Esophagus muscularis mucosa (tissue), 4 donors: ENCODE measurements around the gene MAGI1. TPM values are rescaled to one million over a fixed set of nuclear protein-coding genes. Genes with fewer than 3 reads are reported as not detected.

ENCODE experiments used
- DNase-seq: peaks from one replicate; pipeline ENCODE4 v3.0.0-alpha.2; 2017; ENCODE audit errors: extremely low spot score
- H3K27ac ChIP-seq, 4 donors: fragments of 200-600 bp; sonication (generic); replicated peaks in 1 of 4; 1 replicate in 3 of 4; 2 replicates in 1 of 4; pipeline ENCODE4 v1.5.1; 2016 to 2019; ENCODE audit warnings: mild to moderate bottlenecking in 1 of 4
- H3K27me3 ChIP-seq, 4 donors: fragments of 200-600 bp; sonication (generic); one replicate each; pipeline versions ENCODE4 v1.5.1 to v1.6.0; 2016 to 2019
- H3K36me3 ChIP-seq, 4 donors: fragments of 200-600 bp; sonication (generic); one replicate each; pipeline ENCODE4 v1.5.1; 2016 to 2019
- H3K4me1 ChIP-seq, 4 donors: fragments of 200-600 bp; sonication (generic); one replicate each; pipeline ENCODE4 v1.5.1; 2016 to 2019
- H3K4me3 ChIP-seq, 4 donors: fragments of 200-600 bp; sonication (generic); 1 replicate in 2 of 4; 2 replicates in 2 of 4; pipeline ENCODE4 v1.5.1; 2016 to 2019; ENCODE audit warnings: mild to moderate bottlenecking in 4 of 4, moderate library complexity in 1 of 4
- H3K9me3 ChIP-seq, 4 donors: fragments of 200-600 bp; sonication (generic); 1 replicate in 3 of 4; 2 replicates in 1 of 4; pipeline ENCODE4 v1.5.1; 2016 to 2019
- EP300 ChIP-seq: sonication (generic); formaldehyde crosslinking; IDR thresholded peaks from one replicate; pipeline ENCODE4 v1.6.1; 2017; ENCODE audit warnings: antibody characterized with exemption
- POLR2A ChIP-seq: fragments of 450-650 bp; IDR thresholded peaks from one replicate; pipeline ENCODE4 v1.6.1; 2017; ENCODE audit warnings: antibody characterized with exemption, moderate library complexity, mild to moderate bottlenecking, low read depth
- POLR2AphosphoS5 ChIP-seq, 2 donors: sonication (generic); formaldehyde crosslinking; IDR thresholded peaks; one replicate each; pipeline ENCODE4 v1.6.1; 2017; ENCODE audit warnings: antibody characterized with exemption in 2 of 2
- WGBS: methylation state at CpG from one replicate; pipeline ENCODE4 v1.1.5; 2018; 5-methylcytosine and 5-hydroxymethylcytosine counted together
- intact Hi-C: fragments of 100-400 bp; cut with DNase I; formaldehyde crosslinking; loops from one replicate; pipeline ENCODE4 v1.15.1; 2023
- total RNA-seq, 4 donors: library from RNA; depleted of rRNA; stranded (reverse); fragments of >200 nt; gene quantifications; one replicate each; pipeline versions ENCODE4 v1.1.0 to v1.2.1, GENCODE V29; 2016
- TF ChIP-seq, protein P1 (sequence below), 3 experiments: fragments of 200-600 bp in 2 of 3; fragments of 450-650 bp in 1 of 3; sonication (generic) in 2 of 3; IDR thresholded peaks; one replicate each; pipeline ENCODE4 v1.5.1; 2017 to 2019; ENCODE audit warnings: antibody characterized with exemption in 3 of 3, mild to moderate bottlenecking in 2 of 3, moderate library complexity in 1 of 3

The MAGI1 gene
- total RNA-seq, 4 donors from 2014 or later: 17.1 to 35.1 (median 25.2) TPM

DNA sequence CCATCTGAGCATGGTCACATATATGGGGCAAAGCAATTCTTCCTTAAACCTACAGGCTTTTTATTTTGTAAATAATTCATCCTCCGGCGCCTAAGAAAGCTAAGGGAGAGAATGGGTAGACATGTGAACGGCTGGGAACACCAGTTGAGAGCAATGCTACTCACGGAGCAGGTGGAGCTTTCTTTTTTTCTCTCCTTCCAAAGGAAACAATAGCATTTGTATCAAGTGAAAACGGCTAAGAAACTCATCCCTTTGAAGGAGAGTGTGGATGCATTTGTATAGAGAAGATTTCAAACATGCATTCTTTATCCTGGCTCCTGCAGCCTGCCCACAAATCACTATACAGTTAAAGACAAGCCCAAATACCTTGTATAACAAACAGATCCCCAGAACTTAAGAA is 637.8 kb downstream of the MAGI1 start:
- WGBS: 78% methylated on average over 5 of the region's 5 CpGs
- Histone ChIP-seq H3K36me3 (no peaks in the 10 kb centered on the region), H3K27ac (no peak overlapping the region), H3K4me3 (no peak overlapping the region), H3K9me3 (no peaks in the 10 kb centered on the region), H3K27me3 (no peaks in the 10 kb centered on the region), H3K4me1 (no peaks in the 10 kb centered on the region)
- no peak for DNase-seq
- intact Hi-C loops: no loop called here
- TF ChIP-seq EP300 (no peak), POLR2A (no peak), POLR2AphosphoS5 (IDR thresholded peaks at IDR 0.05) (no peak)
- TF ChIP-seq, protein P1, sequence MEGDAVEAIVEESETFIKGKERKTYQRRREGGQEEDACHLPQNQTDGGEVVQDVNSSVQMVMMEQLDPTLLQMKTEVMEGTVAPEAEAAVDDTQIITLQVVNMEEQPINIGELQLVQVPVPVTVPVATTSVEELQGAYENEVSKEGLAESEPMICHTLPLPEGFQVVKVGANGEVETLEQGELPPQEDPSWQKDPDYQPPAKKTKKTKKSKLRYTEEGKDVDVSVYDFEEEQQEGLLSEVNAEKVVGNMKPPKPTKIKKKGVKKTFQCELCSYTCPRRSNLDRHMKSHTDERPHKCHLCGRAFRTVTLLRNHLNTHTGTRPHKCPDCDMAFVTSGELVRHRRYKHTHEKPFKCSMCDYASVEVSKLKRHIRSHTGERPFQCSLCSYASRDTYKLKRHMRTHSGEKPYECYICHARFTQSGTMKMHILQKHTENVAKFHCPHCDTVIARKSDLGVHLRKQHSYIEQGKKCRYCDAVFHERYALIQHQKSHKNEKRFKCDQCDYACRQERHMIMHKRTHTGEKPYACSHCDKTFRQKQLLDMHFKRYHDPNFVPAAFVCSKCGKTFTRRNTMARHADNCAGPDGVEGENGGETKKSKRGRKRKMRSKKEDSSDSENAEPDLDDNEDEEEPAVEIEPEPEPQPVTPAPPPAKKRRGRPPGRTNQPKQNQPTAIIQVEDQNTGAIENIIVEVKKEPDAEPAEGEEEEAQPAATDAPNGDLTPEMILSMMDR (IDR thresholded peaks at IDR 0.05): no peak

DNA sequence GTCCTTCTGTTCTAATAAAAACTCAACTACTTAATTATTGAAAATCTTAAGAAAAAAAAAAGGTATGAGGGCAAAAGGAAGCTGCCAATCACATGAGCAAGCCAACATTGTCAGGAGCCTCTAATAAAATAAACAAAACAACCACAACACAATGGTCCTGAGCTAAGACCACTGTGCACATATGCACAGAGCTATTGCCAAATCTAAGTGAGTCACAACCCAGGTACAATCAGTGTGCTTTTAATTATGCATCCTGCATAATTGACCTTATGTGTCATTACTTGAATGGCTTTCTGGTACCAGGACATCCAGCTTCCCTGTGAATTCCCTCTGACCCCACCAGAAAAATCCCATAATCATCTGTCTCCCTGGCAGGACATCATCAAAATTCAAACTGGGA is 639.8 kb downstream of the MAGI1 start:
- intact Hi-C loops: no loop called here
- H3K36me3 ChIP-seq: no peaks in the 10 kb centered on the region
- H3K4me1 ChIP-seq: peaks cover 0 to 7% (median 2%) of the 10 kb centered on the region in 4 donors
- TF ChIP-seq EP300 (no peak), POLR2A (no peak), POLR2AphosphoS5 (IDR thresholded peaks at IDR 0.05) (no peak)
- TF ChIP-seq, protein P1 (IDR thresholded peaks at IDR 0.05): no peak
- H3K27me3 ChIP-seq: no peaks in the 10 kb centered on the region
- H3K4me3 ChIP-seq: no peak overlapping the region
- H3K9me3 ChIP-seq: no peaks in the 10 kb centered on the region
- no peak for DNase-seq
- no peak overlapping the region for H3K27ac ChIP-seq

DNA sequence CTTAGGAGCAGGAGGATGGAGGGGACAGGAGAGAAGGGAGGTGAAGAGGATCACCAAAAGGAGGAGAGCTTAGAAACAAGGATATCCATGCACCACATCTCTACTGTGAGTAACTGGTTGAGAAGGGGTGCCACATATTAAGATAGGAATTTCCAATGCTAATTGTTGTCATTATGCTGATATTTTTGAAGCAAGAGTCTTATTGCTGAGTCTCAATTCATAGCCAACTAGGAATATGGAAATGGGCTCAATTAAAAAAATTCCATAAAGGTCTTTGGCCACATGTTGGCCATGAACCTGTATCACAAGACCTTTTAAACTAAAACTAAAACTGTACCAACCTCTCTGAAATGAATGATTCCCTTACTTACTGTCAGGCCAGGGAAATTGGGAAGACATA is 642.6 kb downstream of the MAGI1 start:
- Histone ChIP-seq H3K27ac (no peak overlapping the region), H3K27me3 (no peaks in the 10 kb centered on the region), H3K4me1 (peaks cover 0 to 7% (median 2%) of the 10 kb centered on the region in 4 donors), H3K4me3 (no peak overlapping the region), H3K9me3 (no peaks in the 10 kb centered on the region), H3K36me3 (peaks cover 0 to 4% (median under 1%) of the 10 kb centered on the region in 4 donors)
- TF ChIP-seq POLR2AphosphoS5 (IDR thresholded peaks at IDR 0.05) (no peak), EP300 (no peak), POLR2A (no peak)
- TF ChIP-seq, protein P1 (IDR thresholded peaks at IDR 0.05): no peak
- DNase-seq: no peak
- intact Hi-C loops: no loop called here

DNA sequence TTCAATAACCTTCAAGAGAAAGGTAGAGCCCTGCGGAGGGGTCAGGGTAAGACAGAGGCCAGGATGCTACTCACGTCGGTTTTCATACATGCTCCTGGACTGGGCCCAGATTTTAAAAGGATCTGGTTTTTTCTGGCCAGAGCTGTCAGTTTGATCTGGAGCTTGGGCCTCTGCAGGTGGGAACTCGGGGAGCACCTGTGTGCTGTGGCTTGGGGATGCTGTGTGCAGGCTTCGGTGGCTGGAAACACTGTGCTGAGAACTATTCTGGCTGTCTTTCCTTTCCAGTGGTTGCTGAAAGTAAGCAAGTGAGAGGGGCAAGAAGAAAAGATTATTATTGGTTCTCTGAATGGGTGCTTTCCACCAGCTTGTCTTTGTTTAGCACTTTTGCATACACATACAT is 647.6 kb downstream of the MAGI1 start:
- WGBS: 76% methylated on average over 5 of the region's 5 CpGs
- intact Hi-C loops: no loop called here

More for the DNA sequence above, 647.6 kb downstream of the MAGI1 start:
- Histone ChIP-seq H3K36me3 (peaks cover 0 to 17% (median 13%) of the 10 kb centered on the region in 4 donors), H3K27ac (no peak overlapping the region), H3K4me3 (no peak overlapping the region), H3K4me1 (peaks cover 0 to 7% (median 2%) of the 10 kb centered on the region in 4 donors), H3K27me3 (no peaks in the 10 kb centered on the region), H3K9me3 (no peaks in the 10 kb centered on the region)
- TF ChIP-seq POLR2AphosphoS5 (IDR thresholded peaks at IDR 0.05) (no peak), EP300 (no peak), POLR2A (no peak)
- TF ChIP-seq, protein P1 (IDR thresholded peaks at IDR 0.05): no peak
- no peak for DNase-seq
